HL-60/S4 treated with phorbol 12-myristate 13-acetate at 8.2 ng/mL for 4 days and 3 days (cell line): ENCODE data around the gene HEMK1.

Experiments
- in situ Hi-C: fragments of 300-500 bp; cut with MboI; formaldehyde crosslinking; loops from 2 replicates; pipeline ENCODE4 v1.15.0; 2022; ENCODE audit warnings: low sequenced_read_pairs

HEMK1 gene

GRCh38 chr3:50600141-50600753 lies 30.9 kb downstream of the HEMK1 start:
- in situ Hi-C loops: loop anchor here (25.0 kb wide), 1 partner anchor 787 kb away; the partner anchor contains the start of genes MANF and RBM15B

- in situ Hi-C loops: loop anchor here (25.0 kb wide), 1 partner anchor 786 kb away; the partner anchor contains the start of genes MANF and RBM15B
These were observed 31.7 kb downstream of the HEMK1 start for GRCh38 chr3:50600841-50601591.

GRCh38 chr3:50602595-50603191 lies 33.4 kb downstream of the HEMK1 start:
- in situ Hi-C loops: loop anchor here (25.0 kb wide), 1 partner anchor 785 kb away; the partner anchor contains the start of genes MANF and RBM15B

- in situ Hi-C loops: loop anchor here (25.0 kb wide), 1 partner anchor 784 kb away; the partner anchor contains the start of genes MANF and RBM15B
These were observed 34.2 kb downstream of the HEMK1 start for GRCh38 chr3:50603261-50604109.

GRCh38 chr3:50604110-50604621 lies 34.8 kb downstream of the HEMK1 start:
- in situ Hi-C loops: loop anchor here (25.0 kb wide), 1 partner anchor 783 kb away; the partner anchor contains the start of genes MANF and RBM15B

GRCh38 chr3:50604628-50605588 lies 35.6 kb downstream of the HEMK1 start:
- in situ Hi-C loops: loop anchor here (25.0 kb wide), 1 partner anchor 782 kb away; the partner anchor contains the start of genes MANF and RBM15B

- in situ Hi-C loops: loop anchor here (25.0 kb wide), 1 partner anchor 781 kb away; the partner anchor contains the start of genes MANF and RBM15B
These were observed 36.6 kb downstream of the HEMK1 start for GRCh38 chr3:50605901-50606326.

GRCh38 chr3:50606596-50606995 lies 37.3 kb downstream of the HEMK1 start:
- in situ Hi-C loops: loop anchor here (25.0 kb wide), 1 partner anchor 781 kb away; the partner anchor contains the start of genes MANF and RBM15B

- in situ Hi-C loops: loop anchor here (25.0 kb wide), 1 partner anchor 780 kb away; the partner anchor contains the start of genes MANF and RBM15B
These were observed 38.2 kb downstream of the HEMK1 start for GRCh38 chr3:50607271-50608091.

GRCh38 chr3:50608278-50608677 lies 39.0 kb downstream of the HEMK1 start:
- in situ Hi-C loops: loop anchor here (25.0 kb wide), 1 partner anchor 779 kb away; the partner anchor contains the start of genes MANF and RBM15B

GRCh38 chr3:50609071-50609762 lies 39.9 kb downstream of the HEMK1 start:
- in situ Hi-C loops: loop anchor here (25.0 kb wide), 1 partner anchor 778 kb away; the partner anchor contains the start of genes MANF and RBM15B

GRCh38 chr3:50609763-50610085 lies 40.4 kb downstream of the HEMK1 start:
- in situ Hi-C loops: loop anchor here (25.0 kb wide), 1 partner anchor 778 kb away; the partner anchor contains the start of genes MANF and RBM15B

- in situ Hi-C loops: loop anchor here (25.0 kb wide), 1 partner anchor 777 kb away; the partner anchor contains the start of genes MANF and RBM15B
These were observed 41.1 kb downstream of the HEMK1 start for GRCh38 chr3:50610181-50610971.

- in situ Hi-C loops: loop anchor here (25.0 kb wide), 1 partner anchor 776 kb away; the partner anchor contains the start of genes MANF and RBM15B
These were observed 41.7 kb downstream of the HEMK1 start for GRCh38 chr3:50610992-50611463.

- in situ Hi-C loops: loop anchor here (25.0 kb wide), 1 partner anchor 776 kb away; the partner anchor contains the start of genes MANF and RBM15B
These were observed 42.3 kb downstream of the HEMK1 start, which contains the start of gene CISH for GRCh38 chr3:50611464-50612233. Gene CISH (minus strand): TSS chr3:50611774. CDS start chr3:50611650, 124 bp downstream.
